Neuron (in vitro differentiated cells): Measurements from ENCODE around the gene CELSR2.

Experiments used
- H2AFZ ChIP-seq: one replicate; pipeline ENCODE4 v1.6.1; 2013; ENCODE audit warnings: low read depth, mild to moderate bottlenecking, inconsistent platforms, low read length, moderate library complexity
- H3K27me3 ChIP-seq: one replicate; pipeline ENCODE4 v1.6.1; 2013; ENCODE audit warnings: low read length; ENCODE audit not compliant: insufficient read depth
- H3K36me3 ChIP-seq: one replicate; pipeline ENCODE4 v1.6.1; 2013; ENCODE audit warnings: low read length; ENCODE audit not compliant: insufficient read depth
- H3K4me1 ChIP-seq: one replicate; pipeline ENCODE4 v1.6.1; 2013; ENCODE audit warnings: low read length; ENCODE audit not compliant: insufficient read depth
- H3K4me3 ChIP-seq: 2 replicates; pipeline ENCODE4 v1.5.1; 2013; ENCODE audit warnings: mild to moderate bottlenecking, low read length, moderate library complexity
- H3K9me3 ChIP-seq: one replicate; pipeline ENCODE4 v1.6.1; 2013; ENCODE audit warnings: low read length

Gene CELSR2

GRCh38 chr1:109266965-109267364 is 17.6 kb downstream of the CELSR2 start:
- Histone ChIP-seq H3K27me3 (no peaks in the 10 kb centered on the region), H2AFZ (no peak overlapping the region), H3K4me1 (no peaks in the 10 kb centered on the region), H3K4me3 (no peak overlapping the region), H3K9me3 (no peaks in the 10 kb centered on the region), H3K36me3 (peaks cover 91% of the 10 kb centered on the region)

GRCh38 chr1:109267743-109268300 is 18.5 kb downstream of the CELSR2 start:
- Histone ChIP-seq H2AFZ (no peak overlapping the region), H3K9me3 (no peaks in the 10 kb centered on the region), H3K36me3 (peaks cover 89% of the 10 kb centered on the region), H3K4me1 (no peaks in the 10 kb centered on the region), H3K27me3 (no peaks in the 10 kb centered on the region), H3K4me3 (no peak overlapping the region)

GRCh38 chr1:109268431-109269211 is 19.3 kb downstream of the CELSR2 start:
- no peaks in the 10 kb centered on the region for H3K4me1 ChIP-seq
- no peaks in the 10 kb centered on the region for H3K27me3 ChIP-seq
- H3K4me3 ChIP-seq: no peak overlapping the region
- H3K9me3 ChIP-seq: no peaks in the 10 kb centered on the region
- H3K36me3 ChIP-seq: peaks cover 82% of the 10 kb centered on the region
- H2AFZ ChIP-seq: no peak overlapping the region

- Histone ChIP-seq H3K4me1 (peaks cover under 1% of the 10 kb centered on the region), H3K9me3 (no peaks in the 10 kb centered on the region), H2AFZ (no peak overlapping the region), H3K27me3 (no peaks in the 10 kb centered on the region), H3K36me3 (peaks cover 85% of the 10 kb centered on the region), H3K4me3 (no peak overlapping the region)
These were observed 20.1 kb downstream of the CELSR2 start for GRCh38 chr1:109269212-109269980.

GRCh38 chr1:109269981-109270622 is 20.8 kb downstream of the CELSR2 start:
- Histone ChIP-seq H3K27me3 (no peaks in the 10 kb centered on the region), H3K9me3 (no peaks in the 10 kb centered on the region), H3K36me3 (peaks cover 85% of the 10 kb centered on the region), H3K4me1 (peaks cover 7% of the 10 kb centered on the region), H3K4me3 (no peak overlapping the region), H2AFZ (no peak overlapping the region)

DNA sequence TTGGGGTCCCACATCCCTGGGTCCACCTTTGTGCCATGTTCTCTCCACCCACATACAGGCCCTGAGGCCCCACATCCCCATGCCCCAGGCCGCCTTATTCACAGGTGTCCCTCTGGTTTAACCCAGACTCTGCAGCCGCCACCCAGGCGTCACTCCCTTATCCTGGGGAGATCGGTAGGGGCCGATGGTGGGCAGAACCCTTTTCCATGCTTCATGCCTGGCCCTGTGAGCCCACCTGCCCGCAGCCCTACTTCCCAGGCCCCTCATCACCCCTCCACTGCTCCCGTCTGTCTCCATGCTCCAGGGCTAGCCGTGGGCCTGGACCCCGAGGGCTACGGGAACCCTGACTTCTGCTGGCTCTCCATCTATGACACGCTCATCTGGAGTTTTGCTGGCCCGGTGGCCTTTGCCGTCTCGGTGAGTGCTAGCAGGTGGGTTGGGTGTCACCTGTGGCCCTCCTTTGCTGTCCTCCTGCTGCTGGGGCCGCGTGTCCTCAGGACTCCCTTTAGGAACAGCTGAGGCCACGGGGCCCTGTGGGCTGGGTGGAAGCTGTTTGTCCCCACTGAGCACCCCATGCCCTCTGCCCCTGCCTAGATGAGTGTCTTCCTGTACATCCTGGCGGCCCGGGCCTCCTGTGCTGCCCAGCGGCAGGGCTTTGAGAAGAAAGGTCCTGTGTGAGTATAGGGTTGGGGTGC is 21.4 kb downstream of the CELSR2 start:
- peaks cover 11% of the 10 kb centered on the region for H3K4me1 ChIP-seq
- H3K9me3 ChIP-seq: no peaks in the 10 kb centered on the region
- H3K27me3 ChIP-seq: no peaks in the 10 kb centered on the region
- no peak overlapping the region for H3K4me3 ChIP-seq
- peaks cover 80% of the 10 kb centered on the region for H3K36me3 ChIP-seq
- H2AFZ ChIP-seq: no peak overlapping the region

- Histone ChIP-seq H3K36me3 (peaks cover 74% of the 10 kb centered on the region), H3K27me3 (no peaks in the 10 kb centered on the region), H2AFZ (no peak overlapping the region), H3K4me3 (no peak overlapping the region), H3K9me3 (no peaks in the 10 kb centered on the region), H3K4me1 (peaks cover 12% of the 10 kb centered on the region)
These were observed 22.1 kb downstream of the CELSR2 start for GRCh38 chr1:109271458-109271857.

DNA sequence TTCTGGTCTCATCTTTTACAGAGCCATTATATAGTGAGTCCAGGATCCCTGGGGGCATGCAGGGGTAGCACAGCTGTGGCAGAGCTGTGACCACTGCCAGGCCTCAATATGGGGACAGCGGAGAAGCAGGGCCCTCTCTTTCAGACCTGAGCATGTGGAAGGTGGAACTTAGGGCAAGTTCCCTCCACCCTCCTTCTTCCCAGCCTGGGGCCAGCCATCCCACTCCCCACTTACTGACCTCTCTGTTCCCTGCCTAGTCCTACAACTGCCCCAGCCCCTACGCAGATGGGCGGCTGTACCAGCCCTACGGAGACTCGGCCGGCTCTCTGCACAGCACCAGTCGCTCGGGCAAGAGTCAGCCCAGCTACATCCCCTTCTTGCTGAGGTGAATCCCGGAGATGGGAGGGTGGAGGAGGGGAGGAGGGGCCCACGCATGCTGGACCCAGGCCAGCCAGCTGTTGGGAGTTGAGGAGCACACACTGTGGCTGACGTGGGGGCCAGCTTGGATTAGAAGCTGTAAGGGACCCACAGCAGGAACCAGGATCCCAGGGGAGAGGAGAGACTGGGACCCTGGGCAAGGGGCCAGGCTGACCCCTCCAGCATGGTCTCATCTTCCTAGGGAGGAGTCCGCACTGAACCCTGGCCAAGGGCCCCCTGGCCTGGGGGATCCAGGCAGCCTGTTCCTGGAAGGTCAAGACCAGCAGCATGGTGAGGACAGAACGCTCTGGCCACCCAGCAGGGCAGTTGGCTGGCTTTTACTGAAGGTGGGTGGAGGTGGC is 22.9 kb downstream of the CELSR2 start:
- Histone ChIP-seq H3K27me3 (no peaks in the 10 kb centered on the region), H2AFZ (no peak overlapping the region), H3K4me3 (no peak overlapping the region), H3K36me3 (peaks cover 70% of the 10 kb centered on the region), H3K4me1 (peaks cover 14% of the 10 kb centered on the region), H3K9me3 (no peaks in the 10 kb centered on the region)

DNA sequence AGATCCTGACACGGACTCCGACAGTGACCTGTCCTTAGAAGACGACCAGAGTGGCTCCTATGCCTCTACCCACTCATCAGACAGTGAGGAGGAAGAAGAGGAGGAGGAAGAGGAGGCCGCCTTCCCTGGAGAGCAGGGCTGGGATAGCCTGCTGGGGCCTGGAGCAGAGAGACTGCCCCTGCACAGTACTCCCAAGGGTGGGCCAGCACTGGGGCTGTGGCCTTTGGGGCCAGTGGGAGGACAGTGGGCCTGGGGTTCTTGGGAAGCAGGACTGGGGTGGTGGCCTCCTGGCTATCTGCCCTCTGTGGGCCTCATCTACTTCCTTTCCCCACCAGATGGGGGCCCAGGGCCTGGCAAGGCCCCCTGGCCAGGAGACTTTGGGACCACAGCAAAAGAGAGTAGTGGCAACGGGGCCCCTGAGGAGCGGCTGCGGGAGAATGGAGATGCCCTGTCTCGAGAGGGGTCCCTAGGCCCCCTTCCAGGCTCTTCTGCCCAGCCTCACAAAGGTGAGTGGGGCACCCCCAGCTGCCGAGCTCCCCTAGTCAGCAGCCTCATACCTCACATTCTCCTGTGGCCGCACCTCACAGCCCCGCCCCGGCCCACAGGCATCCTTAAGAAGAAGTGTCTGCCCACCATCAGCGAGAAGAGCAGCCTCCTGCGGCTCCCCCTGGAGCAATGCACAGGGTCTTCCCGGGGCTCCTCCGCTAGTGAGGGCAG is 23.6 kb downstream of the CELSR2 start:
- Histone ChIP-seq H3K4me1 (peaks cover 19% of the 10 kb centered on the region), H3K36me3 (peaks cover 68% of the 10 kb centered on the region), H3K4me3 (no peak overlapping the region), H2AFZ (no peak overlapping the region), H3K9me3 (no peaks in the 10 kb centered on the region), H3K27me3 (no peaks in the 10 kb centered on the region)

DNA sequence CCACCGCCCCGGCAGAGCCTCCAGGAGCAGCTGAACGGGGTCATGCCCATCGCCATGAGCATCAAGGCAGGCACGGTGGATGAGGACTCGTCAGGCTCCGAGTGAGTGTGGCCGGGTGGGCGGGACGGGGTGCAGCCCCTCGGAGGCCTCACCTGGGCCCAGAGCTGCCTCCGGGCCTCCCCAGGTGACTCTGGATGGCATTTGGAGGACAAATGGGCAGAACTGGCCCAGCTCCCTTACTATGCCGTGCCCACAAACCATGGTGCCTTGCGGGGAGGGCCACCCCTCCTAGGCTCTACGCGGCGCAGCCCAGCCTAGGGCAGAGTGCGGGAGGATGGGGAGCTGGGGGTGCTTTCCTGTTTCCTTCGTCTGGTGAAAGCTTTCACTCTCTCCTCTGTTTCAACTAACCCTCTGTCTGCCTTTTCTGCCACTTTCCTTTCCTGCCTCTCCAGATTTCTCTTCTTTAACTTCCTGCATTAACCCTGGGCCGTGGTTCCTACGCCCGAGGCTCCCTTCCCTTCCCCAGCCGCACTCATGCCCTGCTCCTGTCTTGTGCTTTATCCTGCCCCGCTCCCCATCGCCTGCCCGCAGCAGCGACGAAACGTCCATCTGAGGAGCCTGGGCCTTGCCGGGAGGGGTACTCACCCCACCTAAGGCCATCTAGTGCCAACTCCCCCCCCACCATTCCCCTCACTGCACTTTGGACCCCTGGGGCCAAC is 24.4 kb downstream of the CELSR2 start:
- Histone ChIP-seq H3K36me3 (peaks cover 67% of the 10 kb centered on the region), H3K27me3 (no peaks in the 10 kb centered on the region), H3K4me1 (peaks cover 23% of the 10 kb centered on the region), H3K9me3 (no peaks in the 10 kb centered on the region), H3K4me3 (no peak overlapping the region), H2AFZ (no peak overlapping the region)
